Erythroblast (primary cell): ENCODE data around the gene TMEM42.

Experiments
- GATA1 ChIP-seq: IDR thresholded peaks from 2 replicates; pipeline ENCODE4 v1.6.1; 2011; ENCODE audit warnings: low read depth, mild to moderate bottlenecking, control low read depth, low read length, moderate library complexity
- POLR2A ChIP-seq: IDR thresholded peaks from 2 replicates; pipeline ENCODE4 v1.6.1; 2011; ENCODE audit warnings: mild to moderate bottlenecking, low read length

- TF ChIP-seq POLR2A (no peak), GATA1 (no peak)
These were observed 26.0 kb upstream of the TMEM42 start for GRCh38 chr3:44835684-44836083.
